Measurements from ENCODE around the gene CCDC183. TPM values are rescaled to one million over a fixed set of nuclear protein-coding genes. Genes with fewer than 3 reads are reported as not detected.

Gene CCDC183
- total and polyA plus RNA-seq, 2 of the 4 experiments (the other 2 are of a cell fraction) = under 0.01 to 0.29 TPM

GRCh38 chr9:136799854-136800657, 3.9 kb downstream of the CCDC183 start:
- Histone ChIP-seq H4K5ac (ENCODE audit: low read depth, low read length) (no peak overlapping the region), H2BK20ac (ENCODE audit: low read depth, low read length) (no peak overlapping the region), H4K8ac (ENCODE audit: low read depth in 2 of 2, low read length in 2 of 2) (no peak overlapping the region), H4K91ac (ENCODE audit: insufficient read depth, low read depth, low read length) (no peak overlapping the region), H3K36me3 (ENCODE audit: control insufficient read depth, insufficient read depth, low read length) (no peaks in the 10 kb centered on the region), H3K9me3 (ENCODE audit: control insufficient read depth, insufficient read depth, low read length) (no peaks in the 10 kb centered on the region), H3K4me2 (ENCODE audit: low read depth, low read length) (peak overlapping the region; percentile 88), H2AFZ (replicated peaks; ENCODE audit: low read length, poor library complexity) (peak overlapping the region; percentile 84), H3K4ac (ENCODE audit: low read depth, low read length) (no peak overlapping the region), H2BK120ac (ENCODE audit: low read depth, low read length) (no peak overlapping the region), H2AK5ac (ENCODE audit: low read depth, low read length) (no peak overlapping the region), H3K9ac (ENCODE audit: low read depth, low read length) (no peak overlapping the region), H3K23ac (ENCODE audit: low read depth, low read length) (no peak overlapping the region), H2BK5ac (ENCODE audit: low read depth, low read length, poor library complexity, severe bottlenecking) (no peak overlapping the region), H3K18ac (ENCODE audit: low read depth, low read length) (no peak overlapping the region), H3K56ac (ENCODE audit: extremely low read depth, insufficient read depth, low read length) (no peak overlapping the region), H2BK15ac (ENCODE audit: low read depth, low read length) (no peak overlapping the region), H4K20me1 (ENCODE audit: insufficient read depth, low read length) (peaks cover 8% of the 10 kb centered on the region), H3K4me1 (ENCODE audit: control insufficient read depth, insufficient read depth, low read length) (peaks cover 10% of the 10 kb centered on the region), H2AK9ac (replicated peaks; ENCODE audit: low read depth, low read length, poor library complexity) (no peak overlapping the region), H3K27me3 (ENCODE audit: control insufficient read depth, insufficient read depth, low read length) (peaks cover 37% of the 10 kb centered on the region), H3K4me3 (ENCODE audit: insufficient read depth, low read depth, low read length) (peak overlapping the region; percentile 37), H3K79me1 (ENCODE audit: low read depth in 1 of 2, low read length in 2 of 2) (no peaks in the 10 kb centered on the region), H3K27ac (ENCODE audit: insufficient read depth, low read length) (no peak overlapping the region), H3K14ac (replicated peaks; ENCODE audit: low read depth, low read length) (no peak overlapping the region), H3K9me1 (ENCODE audit: insufficient read depth, low read length) (no peaks in the 10 kb centered on the region)
- in situ Hi-C loops (cut with MboI; ENCODE audit: low sequenced_read_pairs) (no loop called here), intact Hi-C loops (cut with micrococcal nuclease) (no loop called here), dilution Hi-C loops (cut with HindIII; ENCODE audit: low sequenced_read_pairs, unreplicated experiment) (no loop called here)
- WGBS, 2 experiments (ENCODE audit: extremely low coverage in 2 of 2, insufficient read length in 1 of 2) = 1% methylated on average over 12 of the region's 63 CpGs; no CpG with 5 or more reads in 1 of the 2 experiments
- no peak for TF ChIP-seq MAFK (IDR thresholded peaks at IDR 0.05; ENCODE audit: low read depth, low read length)
- no peak for TF ChIP-seq MXI1 (IDR thresholded peaks at IDR 0.05; ENCODE audit: borderline replicate concordance, low read depth, low read length)
- no peak for TF ChIP-seq CEBPB (IDR thresholded peaks at IDR 0.05; ENCODE audit: low read depth, low read length)
- no peak for TF ChIP-seq SMC3 (IDR thresholded peaks at IDR 0.05; ENCODE audit: low read depth, low read length)
- no peak for TF ChIP-seq CHD1 (IDR thresholded peaks at IDR 0.05; ENCODE audit: low read depth, low read length)
- TF ChIP-seq BHLHE40 (IDR thresholded peaks at IDR 0.05; ENCODE audit: low read depth, low read length) = no peak
- no peak for TF ChIP-seq ELK1 (IDR thresholded peaks at IDR 0.05; ENCODE audit: borderline replicate concordance, low read depth, low read length)
- TF ChIP-seq CTCF (conservative IDR thresholded peaks at IDR 0.05; ENCODE audit: low read depth, low read length) = no peak
- no peak for TF ChIP-seq RAD21 (IDR thresholded peaks at IDR 0.05; ENCODE audit: low read length)
- TF ChIP-seq MAZ (IDR thresholded peaks at IDR 0.05; ENCODE audit: borderline replicate concordance, low read depth, low read length) = no peak
- TF ChIP-seq RFX5 (IDR thresholded peaks at IDR 0.05; ENCODE audit: low read depth, low read length) = no peak
- no peak for TF ChIP-seq FOS (IDR thresholded peaks at IDR 0.05; ENCODE audit: low read depth, low read length)
- TF ChIP-seq USF2 (IDR thresholded peaks at IDR 0.05; ENCODE audit: low read depth, low read length) = no peak
- DNase-seq = peak; percentile 24
- ChIA-PET CTCF (no interaction called here), POLR2A (ENCODE audit: unreplicated experiment) (no interaction called here)
- peak; percentile 80 for ATAC-seq (ENCODE audit: low read depth)
- BruUV-seq (replicated peaks) = no TSS peak
